T-cell (primary cell): ENCODE data around the gene IARS2. TPM values are rescaled to one million over a fixed set of nuclear protein-coding genes. Genes with fewer than 3 reads are reported as not detected.
"Not testable (repeated sequence)": the region's sequence is repeated elsewhere in the genome, so short reads cannot be mapped to it uniquely, and the experiment has no call there.

Source experiments
- ATAC-seq, 4 experiments: fragments of 200-7000 bp in 3 of 4; fragments of 150-1000 bp in 1 of 4; cut with Tn5 transposase; replicated peaks in 1 of 4; 1 replicate in 3 of 4; 2 replicates in 1 of 4; pipeline ENCODE4 v1.10.0; 2021; ENCODE audit warnings: moderate library complexity in 3 of 4, mild to moderate bottlenecking in 2 of 4, moderate number of reproducible peaks in 1 of 4
- CTCF ChIA-PET, 2 donors: fragments of 300-600 bp; sonication (Branson Sonifier 250); formaldehyde crosslinking; loops; one replicate each; lab custom pipeline; 2022; ENCODE audit warnings: antibody characterized with exemption in 2 of 2; lab: Charles Lee
- POLR2A ChIA-PET, 2 donors: fragments of 300-600 bp; sonication (Branson Sonifier 250); formaldehyde crosslinking; loops; one replicate each; lab custom pipeline; 2022; ENCODE audit warnings: antibody characterized with exemption in 2 of 2; lab: Charles Lee
- DNase-seq, 35 experiments: peaks; one replicate each; pipeline versions ENCODE4 v3.0.0 to v3.0.0-alpha.2; 2013 to 2023
- H3K27ac ChIP-seq: one replicate; pipeline ENCODE4 v1.5.1; 2013; ENCODE audit warnings: low read length
- H3K27me3 ChIP-seq, 2 experiments: replicated peaks in 1 of 2; 1 replicate in 1 of 2; 2 replicates in 1 of 2; pipeline versions ENCODE4 v1.6.1 to v1.7.0; 2013; ENCODE audit warnings: low read length in 1 of 2, mixed read lengths in 1 of 2; ENCODE audit not compliant: control insufficient read depth in 2 of 2, insufficient read depth in 2 of 2; ENCODE audit errors: extremely low read depth in 1 of 2
- H3K36me3 ChIP-seq, 2 donors: 1 replicate in 1 of 2; 2 replicates in 1 of 2; pipeline versions ENCODE4 v1.6.1 to v1.7.0; 2013; ENCODE audit warnings: low read length in 1 of 2; ENCODE audit not compliant: control insufficient read depth in 2 of 2, insufficient read depth in 1 of 2; ENCODE audit errors: extremely low read depth in 1 of 2
- H3K4me1 ChIP-seq, 2 experiments: 1 replicate in 1 of 2; 2 replicates in 1 of 2; pipeline versions ENCODE4 v1.6.1 to v1.7.0; 2013; ENCODE audit warnings: low read length in 2 of 2, mixed read lengths in 1 of 2; ENCODE audit not compliant: insufficient read depth in 2 of 2, control insufficient read depth in 1 of 2; ENCODE audit errors: extremely low read depth in 1 of 2
- H3K4me3 ChIP-seq, 2 donors: 1 replicate in 1 of 2; 2 replicates in 1 of 2; pipeline versions ENCODE4 v1.5.1 to v1.7.0; 2013; ENCODE audit warnings: mild to moderate bottlenecking in 2 of 2, low read length in 1 of 2, moderate library complexity in 1 of 2; ENCODE audit not compliant: control insufficient read depth in 1 of 2; ENCODE audit errors: extremely low read depth in 1 of 2
- H3K9me3 ChIP-seq: 2 replicates; pipeline ENCODE4 v1.7.0; 2013
- H3K27ac Mint-ChIP-seq, 2 donors: one replicate each; pipeline ENCODE4 v1.8.0; 2020 to 2021; ENCODE audit warnings: mild to moderate bottlenecking in 2 of 2, mixed read lengths in 2 of 2
- H3K27me3 Mint-ChIP-seq, 2 donors: one replicate each; pipeline ENCODE4 v1.8.0; 2021 to 2022; ENCODE audit warnings: mixed read lengths in 2 of 2
- H3K36me3 Mint-ChIP-seq: one replicate; pipeline ENCODE4 v1.8.0; 2021; ENCODE audit warnings: mixed read lengths
- H3K4me1 Mint-ChIP-seq, 3 donors: one replicate each; pipeline ENCODE4 v1.8.0; 2020 to 2022; ENCODE audit warnings: mixed read lengths in 3 of 3, mild to moderate bottlenecking in 1 of 3
- H3K4me3 Mint-ChIP-seq, 3 donors: one replicate each; pipeline ENCODE4 v1.8.0; 2020 to 2022; ENCODE audit warnings: mild to moderate bottlenecking in 3 of 3, mixed read lengths in 3 of 3, moderate library complexity in 3 of 3
- H3K9me3 Mint-ChIP-seq, 3 donors: one replicate each; pipeline ENCODE4 v1.8.0; 2020 to 2022; ENCODE audit warnings: mixed read lengths in 3 of 3
- WGBS: methylation state at CpG from one replicate; pipeline ENCODE4 v1.1.5; 2013; ENCODE audit warnings: missing lambda C conversion rate; ENCODE audit not compliant: insufficient coverage; 5-methylcytosine and 5-hydroxymethylcytosine counted together
- total RNA-seq, 35 experiments: library from RNA in 6 of 35; stranded (reverse) in 6 of 35; fragments of 120-200 nt in 1 of 35; gene quantifications; one replicate each; pipeline versions ENCODE4 v1.2.1 to v1.2.4 and lab custom pipeline; 2013 to 2026

IARS2 gene
- total RNA-seq, 5 donors from 2014 or later (not counting 1 experiment from before 2014, with no cell fraction given) = 35.4 to 43.2 (median 42.3) TPM

GRCh38 chr1:220164517-220164916 lies 70.6 kb downstream of the IARS2 start:
- no peaks in the 10 kb centered on the region for H3K9me3 ChIP-seq
- ATAC-seq (no peak), DNase-seq (no peak)
- no peak overlapping the region for H3K27ac Mint-ChIP-seq
- H3K4me3 Mint-ChIP-seq = no peak overlapping the region
- H3K27me3 ChIP-seq = no peaks in the 10 kb centered on the region
- no CpG with 5 or more reads among the region's 2 CpGs for WGBS
- no peaks in the 10 kb centered on the region for H3K4me1 ChIP-seq
- H3K27ac ChIP-seq = no peak overlapping the region
- no peak overlapping the region for H3K4me3 ChIP-seq
- ChIA-PET POLR2A (no interaction called here), CTCF (no interaction called here)
- H3K4me1 Mint-ChIP-seq = peaks cover 0 to 5% (median 0%) of the 10 kb centered on the region in 3 donors
- H3K9me3 Mint-ChIP-seq = no peaks in the 10 kb centered on the region
- H3K36me3 ChIP-seq = peaks cover 0 to 50% of the 10 kb centered on the region in 2 donors
- H3K36me3 Mint-ChIP-seq = peaks cover 50% of the 10 kb centered on the region
- no peaks in the 10 kb centered on the region for H3K27me3 Mint-ChIP-seq

- H3K27ac ChIP-seq = no peak overlapping the region
- WGBS = no CpG with 5 or more reads among the region's 4 CpGs
- peaks cover 9 to 64% of the 10 kb centered on the region in 2 donors for H3K36me3 ChIP-seq
- H3K27ac Mint-ChIP-seq = no peak overlapping the region
- ATAC-seq = no peak
- H3K9me3 Mint-ChIP-seq = no peaks in the 10 kb centered on the region
- H3K4me1 Mint-ChIP-seq = no peaks in the 10 kb centered on the region
- no peak overlapping the region for H3K4me3 Mint-ChIP-seq
- peaks cover 3% of the 10 kb centered on the region for H3K9me3 ChIP-seq
- ChIA-PET CTCF (interaction anchor here in 1 of 2 donors (0.6 kb wide), 1 partner anchor 93 kb away, joined by 4 read pairs; no protein-coding TSS in a partner anchor), POLR2A (no interaction called here)
- H3K4me1 ChIP-seq = no peaks in the 10 kb centered on the region
- DNase-seq = no peak
- H3K27me3 Mint-ChIP-seq = no peaks in the 10 kb centered on the region
- H3K36me3 Mint-ChIP-seq = peaks cover 56% of the 10 kb centered on the region
- no peak overlapping the region for H3K4me3 ChIP-seq
- H3K27me3 ChIP-seq = no peaks in the 10 kb centered on the region
Observed at GRCh38 chr1:220166853-220167252, 72.9 kb downstream of the IARS2 start.

GRCh38 chr1:220169887-220170286 lies 76.0 kb downstream of the IARS2 start:
- peaks cover 76% of the 10 kb centered on the region for H3K36me3 Mint-ChIP-seq
- H3K27me3 Mint-ChIP-seq, H3K4me3 Mint-ChIP-seq: not testable (repeated sequence)

GRCh38 chr1:220170836-220171526 lies 77.0 kb downstream of the IARS2 start:
- Histone ChIP-seq H3K27ac (no peak overlapping the region), H3K4me1 (no peaks in the 10 kb centered on the region), H3K27me3 (no peaks in the 10 kb centered on the region), H3K4me3 (no peak overlapping the region), H3K36me3 (peaks cover 10 to 62% of the 10 kb centered on the region in 2 donors), H3K9me3 (peaks cover 3% of the 10 kb centered on the region)
- Mint-ChIP-seq H3K27me3 (no peaks in the 10 kb centered on the region), H3K4me1 (no peaks in the 10 kb centered on the region), H3K9me3 (no peaks in the 10 kb centered on the region), H3K4me3 (no peak overlapping the region), H3K27ac (no peak overlapping the region), H3K36me3 (peaks cover 79% of the 10 kb centered on the region)
- ChIA-PET CTCF (no interaction called here), POLR2A (no interaction called here)
- no peak for ATAC-seq
- no CpG with 5 or more reads among the region's 1 CpG for WGBS
- DNase-seq = no peak

More at GRCh38 chr1:220169887-220170286, 76.0 kb downstream of the IARS2 start:
- H3K4me1 ChIP-seq, H3K4me3 ChIP-seq, POLR2A ChIA-PET, H3K9me3 Mint-ChIP-seq, H3K9me3 ChIP-seq, H3K27ac Mint-ChIP-seq, H3K27me3 ChIP-seq, ATAC-seq, H3K4me1 Mint-ChIP-seq, CTCF ChIA-PET, DNase-seq, H3K27ac ChIP-seq: not testable (repeated sequence)
- peaks cover 10 to 64% of the 10 kb centered on the region in 2 donors for H3K36me3 ChIP-seq
- no CpG with 5 or more reads among the region's 4 CpGs for WGBS

DNA sequence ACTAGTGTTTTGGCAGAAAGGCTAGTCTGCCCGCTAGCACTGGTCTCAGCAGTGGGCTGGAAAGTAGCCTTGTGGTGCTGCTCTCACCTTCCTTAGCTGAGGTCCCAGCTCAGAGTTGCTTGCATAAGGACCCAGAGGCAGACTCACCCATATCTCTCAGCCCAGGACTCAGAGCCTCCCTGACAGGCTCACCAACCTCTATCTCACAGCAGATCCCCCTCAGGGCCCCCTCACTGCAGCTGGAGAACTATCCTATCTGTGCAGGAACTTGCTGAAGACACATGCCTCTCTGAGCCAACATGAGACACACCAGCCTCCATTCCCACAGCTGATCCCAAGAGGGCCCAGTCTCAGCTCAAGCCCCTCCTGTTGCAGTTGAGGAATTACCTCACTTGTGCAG lies 82.6 kb downstream of the IARS2 start:
- Mint-ChIP-seq H3K4me3 (no peak overlapping the region), H3K9me3 (no peaks in the 10 kb centered on the region), H3K4me1 (peaks cover 0 to 11% (median 2%) of the 10 kb centered on the region in 3 donors), H3K27ac (no peak overlapping the region), H3K27me3 (no peaks in the 10 kb centered on the region), H3K36me3 (peaks cover 81% of the 10 kb centered on the region)
- ChIA-PET CTCF (no interaction called here), POLR2A (no interaction called here)
- Histone ChIP-seq H3K27ac (no peak overlapping the region), H3K9me3 (no peaks in the 10 kb centered on the region), H3K4me1 (no peaks in the 10 kb centered on the region), H3K4me3 (no peak overlapping the region), H3K27me3 (no peaks in the 10 kb centered on the region), H3K36me3 (peaks cover 7 to 46% of the 10 kb centered on the region in 2 donors)
- WGBS = 100% methylated on average over 1 of the region's 1 CpG
- DNase-seq (no peak), ATAC-seq (no peak)

- H3K27ac Mint-ChIP-seq = no peak overlapping the region
Observed at GRCh38 chr1:220182111-220182510, 88.2 kb downstream of the IARS2 start.

More at GRCh38 chr1:220182111-220182510, 88.2 kb downstream of the IARS2 start:
- ChIA-PET POLR2A (no interaction called here), CTCF (interaction anchor here in 1 of 2 donors (0.6 kb wide), 1 partner anchor 94 kb away, joined by 4 read pairs; no protein-coding TSS in a partner anchor)
- Mint-ChIP-seq H3K4me3 (no peak overlapping the region), H3K9me3 (no peaks in the 10 kb centered on the region), H3K36me3 (peaks cover 54% of the 10 kb centered on the region), H3K27me3 (no peaks in the 10 kb centered on the region), H3K4me1 (peaks cover 0 to 11% (median 2%) of the 10 kb centered on the region in 3 donors)
- DNase-seq = no peak
- Histone ChIP-seq H3K9me3 (no peaks in the 10 kb centered on the region), H3K27me3 (no peaks in the 10 kb centered on the region), H3K27ac (no peak overlapping the region), H3K4me3 (no peak overlapping the region), H3K36me3 (peaks cover 0 to 38% of the 10 kb centered on the region in 2 donors), H3K4me1 (no peaks in the 10 kb centered on the region)
- no peak for ATAC-seq
- 100% methylated on average over 1 of the region's 1 CpG for WGBS
